GM21723 (cell line): Measurements from ENCODE around the gene ADD1.
"Not testable (repeated sequence)": the region's sequence is repeated elsewhere in the genome, so short reads cannot be mapped to it uniquely, and the experiment has no call there.

Experiments
- ATAC-seq: cut with Tn5 transposase; IDR thresholded peaks from one replicate; pipeline ENCODE4 v1.9.1; 2021; ENCODE audit warnings: mild to moderate bottlenecking, moderate library complexity; ENCODE audit not compliant: unreplicated experiment

Gene ADD1

GRCh38 chr4:2914256-2915126 is 70.8 kb downstream of the ADD1 start:
- peak; percentile 68 for ATAC-seq

- no peak for ATAC-seq
Measured at GRCh38 chr4:2915789-2916188, 72.1 kb downstream of the ADD1 start.

- ATAC-seq: not testable (repeated sequence)
Measured at GRCh38 chr4:2916696-2917095, 73.1 kb downstream of the ADD1 start.

- not testable (repeated sequence) for ATAC-seq
Measured at GRCh38 chr4:2918300-2918699, 74.7 kb downstream of the ADD1 start.

GRCh38 chr4:2918714-2919113 is 75.1 kb downstream of the ADD1 start:
- not testable (repeated sequence) for ATAC-seq

GRCh38 chr4:2922453-2923101 is 78.9 kb downstream of the ADD1 start:
- ATAC-seq: not testable (repeated sequence)

- ATAC-seq: no peak
Measured at GRCh38 chr4:2923141-2923551, 79.5 kb downstream of the ADD1 start.

- ATAC-seq: no peak
Measured at GRCh38 chr4:2923668-2924173, 80.1 kb downstream of the ADD1 start.

- no peak for ATAC-seq
Measured at GRCh38 chr4:2924286-2924685, 80.6 kb downstream of the ADD1 start.

GRCh38 chr4:2924765-2925301 is 81.2 kb downstream of the ADD1 start:
- ATAC-seq: no peak

- no peak for ATAC-seq
Measured at GRCh38 chr4:2925496-2925895, 81.9 kb downstream of the ADD1 start.

GRCh38 chr4:2925931-2926860 is 82.6 kb downstream of the ADD1 start:
- no peak for ATAC-seq

- ATAC-seq: no peak
Measured at GRCh38 chr4:2927016-2927695, 83.5 kb downstream of the ADD1 start.

GRCh38 chr4:2927696-2928075 is 84.0 kb downstream of the ADD1 start:
- ATAC-seq: no peak

GRCh38 chr4:2928242-2929176 is 84.9 kb downstream of the ADD1 start:
- no peak for ATAC-seq

GRCh38 chr4:2929469-2929868 is 85.8 kb downstream of the ADD1 start:
- ATAC-seq: no peak

- no peak for ATAC-seq
Measured at GRCh38 chr4:2930135-2930757, 86.6 kb downstream of the ADD1 start.

- no peak for ATAC-seq
Measured at GRCh38 chr4:2930758-2931511, 87.3 kb downstream of the ADD1 start.
